Measurements from ENCODE around the gene KERA.

KERA gene

GRCh38 chr12:91057368-91058165, at the start of gene KERA:
Gene KERA, minus strand, starts transcription at chr12:91058024. Its CDS starts 1,743 bp downstream, at chr12:91056281.
- TF ChIP-seq CTCF (IDR thresholded peaks at IDR 0.05; ENCODE audit: low read depth, low read length): no peak
- H3K27ac ChIP-seq: no peak within 1 kb of the TSS
- H3K4me3 ChIP-seq (ENCODE audit: low read depth, low read length): no peak within 1 kb of the TSS
- H3K36me3 ChIP-seq: no peaks in the 10 kb centered on the region
- no peak for DNase-seq
- no peaks in the 10 kb centered on the region for H3K27me3 ChIP-seq (ENCODE audit: insufficient read depth, low read depth, severe bottlenecking)
- H3K9me3 ChIP-seq (ENCODE audit: severe bottlenecking): no peaks in the 10 kb centered on the region

GRCh38 chr12:91106283-91106682, 48.5 kb upstream of the KERA start:
- no peak for TF ChIP-seq CTCF (IDR thresholded peaks at IDR 0.05; ENCODE audit: low read depth, low read length)
- no peak for DNase-seq
- Histone ChIP-seq H3K4me3 (ENCODE audit: low read depth, low read length) (no peak overlapping the region), H3K9me3 (ENCODE audit: severe bottlenecking) (no peaks in the 10 kb centered on the region), H3K27me3 (ENCODE audit: insufficient read depth, low read depth, severe bottlenecking) (no peaks in the 10 kb centered on the region), H3K27ac (no peak overlapping the region), H3K36me3 (no peaks in the 10 kb centered on the region)

GRCh38 chr12:91105807-91106206, 48.0 kb upstream of the KERA start:
- H3K27ac ChIP-seq: no peak overlapping the region
- H3K36me3 ChIP-seq: no peaks in the 10 kb centered on the region
- no peak for TF ChIP-seq CTCF (IDR thresholded peaks at IDR 0.05; ENCODE audit: low read depth, low read length)
- DNase-seq: no peak
- no peaks in the 10 kb centered on the region for H3K27me3 ChIP-seq (ENCODE audit: insufficient read depth, low read depth, severe bottlenecking)
- no peak overlapping the region for H3K4me3 ChIP-seq (ENCODE audit: low read depth, low read length)
- no peaks in the 10 kb centered on the region for H3K9me3 ChIP-seq (ENCODE audit: severe bottlenecking)

GRCh38 chr12:91104812-91105466, 47.1 kb upstream of the KERA start:
- Histone ChIP-seq H3K27ac (no peak overlapping the region), H3K36me3 (no peaks in the 10 kb centered on the region), H3K4me3 (ENCODE audit: low read depth, low read length) (no peak overlapping the region), H3K27me3 (ENCODE audit: insufficient read depth, low read depth, severe bottlenecking) (no peaks in the 10 kb centered on the region), H3K9me3 (ENCODE audit: severe bottlenecking) (no peaks in the 10 kb centered on the region)
- no peak for DNase-seq
- TF ChIP-seq CTCF (IDR thresholded peaks at IDR 0.05; ENCODE audit: low read depth, low read length): no peak

GRCh38 chr12:91103624-91104023, 45.8 kb upstream of the KERA start:
- Histone ChIP-seq H3K9me3 (ENCODE audit: severe bottlenecking) (no peaks in the 10 kb centered on the region), H3K36me3 (no peaks in the 10 kb centered on the region), H3K4me3 (ENCODE audit: low read depth, low read length) (no peak overlapping the region), H3K27ac (no peak overlapping the region), H3K27me3 (ENCODE audit: insufficient read depth, low read depth, severe bottlenecking) (no peaks in the 10 kb centered on the region)
- TF ChIP-seq CTCF (IDR thresholded peaks at IDR 0.05; ENCODE audit: low read depth, low read length): no peak
- no peak for DNase-seq
